ENCODE measurements around the gene CLINT1. TPM values are rescaled to one million over a fixed set of nuclear protein-coding genes. Genes with fewer than 3 reads are reported as not detected.

Gene CLINT1
- total RNA-seq, 1 donor from 2014 or later, result 94.9 TPM

Other genes starting within 250 kb of the CLINT1 start
- gene SOX30, start 206.7 kb downstream of the CLINT1 start, total RNA-seq, result not detected in 2 replicates
- gene C5orf52, start 187.6 kb downstream of the CLINT1 start, total RNA-seq, result not detected in 2 replicates
- gene THG1L, start 127.7 kb downstream of the CLINT1 start, total RNA-seq, result 9.0 and 9.9 TPM in 2 replicates
- gene LSM11, start 115.4 kb downstream of the CLINT1 start, total RNA-seq, result 6.9 and 7.1 TPM in 2 replicates